Measurements from ENCODE around the gene COL19A1.

DNA sequence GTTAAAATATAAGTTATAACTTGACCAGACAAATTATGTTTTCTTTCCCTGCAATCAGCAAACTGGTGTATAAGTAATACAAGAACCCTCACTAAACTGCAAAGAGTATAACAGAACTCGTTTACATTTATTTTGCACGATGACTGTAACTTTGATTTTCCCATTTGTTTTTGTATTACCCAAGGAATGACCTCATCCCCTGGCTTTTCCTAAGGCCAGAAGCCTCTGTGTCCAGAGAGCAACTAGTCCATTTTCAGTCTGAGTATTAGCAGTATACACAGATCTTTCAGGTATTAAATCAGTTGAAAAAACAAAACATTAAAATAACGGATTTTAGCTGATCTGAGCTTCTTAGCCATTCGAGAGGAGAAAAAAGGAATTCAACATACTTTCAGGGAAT is 17.2 kb downstream of the COL19A1 start:
- TF ChIP-seq, protein P1, sequence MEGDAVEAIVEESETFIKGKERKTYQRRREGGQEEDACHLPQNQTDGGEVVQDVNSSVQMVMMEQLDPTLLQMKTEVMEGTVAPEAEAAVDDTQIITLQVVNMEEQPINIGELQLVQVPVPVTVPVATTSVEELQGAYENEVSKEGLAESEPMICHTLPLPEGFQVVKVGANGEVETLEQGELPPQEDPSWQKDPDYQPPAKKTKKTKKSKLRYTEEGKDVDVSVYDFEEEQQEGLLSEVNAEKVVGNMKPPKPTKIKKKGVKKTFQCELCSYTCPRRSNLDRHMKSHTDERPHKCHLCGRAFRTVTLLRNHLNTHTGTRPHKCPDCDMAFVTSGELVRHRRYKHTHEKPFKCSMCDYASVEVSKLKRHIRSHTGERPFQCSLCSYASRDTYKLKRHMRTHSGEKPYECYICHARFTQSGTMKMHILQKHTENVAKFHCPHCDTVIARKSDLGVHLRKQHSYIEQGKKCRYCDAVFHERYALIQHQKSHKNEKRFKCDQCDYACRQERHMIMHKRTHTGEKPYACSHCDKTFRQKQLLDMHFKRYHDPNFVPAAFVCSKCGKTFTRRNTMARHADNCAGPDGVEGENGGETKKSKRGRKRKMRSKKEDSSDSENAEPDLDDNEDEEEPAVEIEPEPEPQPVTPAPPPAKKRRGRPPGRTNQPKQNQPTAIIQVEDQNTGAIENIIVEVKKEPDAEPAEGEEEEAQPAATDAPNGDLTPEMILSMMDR (IDR thresholded peaks at IDR 0.05; ENCODE audit: insufficient read depth, low read length, poor library complexity, severe bottlenecking) = no peak
- TF ChIP-seq EZH2phosphoT487 (conservative IDR thresholded peaks at IDR 0.05; ENCODE audit: low read length) = no peak

Measured in SU-DHL-6 (cell line).